ENCODE results near the gene MAMLD1.

Gene MAMLD1

GRCh38 chrX:150508451-150509367, 145.6 kb downstream of the MAMLD1 start:
- no peak overlapping the region for H2AFZ ChIP-seq (ENCODE audit: low read length, unreplicated experiment)
- H3K27me3 ChIP-seq (ENCODE audit: insufficient read depth, low read length) = no peaks in the 10 kb centered on the region
- H3K4me1 ChIP-seq (ENCODE audit: control insufficient read depth, insufficient read depth, low read length, unreplicated experiment) = peaks cover 8% of the 10 kb centered on the region
- H3K27ac ChIP-seq (ENCODE audit: low read depth, low read length) = no peak overlapping the region
- no peaks in the 10 kb centered on the region for H3K36me3 ChIP-seq (ENCODE audit: insufficient read depth, low read length)
- H3K4me3 ChIP-seq (ENCODE audit: low read depth, low read length) = no peak overlapping the region
- H3K79me2 ChIP-seq (ENCODE audit: control insufficient read depth, insufficient read depth, low read length, unreplicated experiment) = no peaks in the 10 kb centered on the region

- Histone ChIP-seq H3K4me3 (ENCODE audit: low read depth, low read length) (no peak overlapping the region), H3K27me3 (ENCODE audit: insufficient read depth, low read length) (no peaks in the 10 kb centered on the region), H3K36me3 (ENCODE audit: insufficient read depth, low read length) (no peaks in the 10 kb centered on the region), H2AFZ (ENCODE audit: low read length, unreplicated experiment) (no peak overlapping the region), H3K27ac (ENCODE audit: low read depth, low read length) (no peak overlapping the region), H3K79me2 (ENCODE audit: control insufficient read depth, insufficient read depth, low read length, unreplicated experiment) (no peaks in the 10 kb centered on the region), H3K4me1 (ENCODE audit: control insufficient read depth, insufficient read depth, low read length, unreplicated experiment) (peaks cover 4% of the 10 kb centered on the region)
These were observed 146.6 kb downstream of the MAMLD1 start for GRCh38 chrX:150509703-150510102.

GRCh38 chrX:150512461-150512901, 149.4 kb downstream of the MAMLD1 start:
- H3K36me3 ChIP-seq (ENCODE audit: insufficient read depth, low read length) = no peaks in the 10 kb centered on the region

GRCh38 chrX:150513544-150513943, 150.4 kb downstream of the MAMLD1 start:
- H3K4me1 ChIP-seq (ENCODE audit: control insufficient read depth, insufficient read depth, low read length, unreplicated experiment) = peaks cover 3% of the 10 kb centered on the region
- no peaks in the 10 kb centered on the region for H3K36me3 ChIP-seq (ENCODE audit: insufficient read depth, low read length)
- no peaks in the 10 kb centered on the region for H3K27me3 ChIP-seq (ENCODE audit: insufficient read depth, low read length)
- H3K79me2 ChIP-seq (ENCODE audit: control insufficient read depth, insufficient read depth, low read length, unreplicated experiment) = no peaks in the 10 kb centered on the region
- H2AFZ ChIP-seq (ENCODE audit: low read length, unreplicated experiment) = no peak overlapping the region
- no peak overlapping the region for H3K4me3 ChIP-seq (ENCODE audit: low read depth, low read length)
- H3K27ac ChIP-seq (ENCODE audit: low read depth, low read length) = no peak overlapping the region

More at GRCh38 chrX:150512461-150512901, 149.4 kb downstream of the MAMLD1 start:
- Histone ChIP-seq H2AFZ (ENCODE audit: low read length, unreplicated experiment) (no peak overlapping the region), H3K79me2 (ENCODE audit: control insufficient read depth, insufficient read depth, low read length, unreplicated experiment) (no peaks in the 10 kb centered on the region), H3K27ac (ENCODE audit: low read depth, low read length) (no peak overlapping the region), H3K4me3 (ENCODE audit: low read depth, low read length) (no peak overlapping the region), H3K4me1 (ENCODE audit: control insufficient read depth, insufficient read depth, low read length, unreplicated experiment) (peaks cover 3% of the 10 kb centered on the region), H3K27me3 (ENCODE audit: insufficient read depth, low read length) (no peaks in the 10 kb centered on the region)

- no peaks in the 10 kb centered on the region for H3K36me3 ChIP-seq (ENCODE audit: insufficient read depth, low read length)
- peaks cover 3% of the 10 kb centered on the region for H3K4me1 ChIP-seq (ENCODE audit: control insufficient read depth, insufficient read depth, low read length, unreplicated experiment)
- H3K27ac ChIP-seq (ENCODE audit: low read depth, low read length) = no peak overlapping the region
- H3K4me3 ChIP-seq (ENCODE audit: low read depth, low read length) = no peak overlapping the region
- no peaks in the 10 kb centered on the region for H3K79me2 ChIP-seq (ENCODE audit: control insufficient read depth, insufficient read depth, low read length, unreplicated experiment)
- no peaks in the 10 kb centered on the region for H3K27me3 ChIP-seq (ENCODE audit: insufficient read depth, low read length)
- no peak overlapping the region for H2AFZ ChIP-seq (ENCODE audit: low read length, unreplicated experiment)
These were observed 151.3 kb downstream of the MAMLD1 start for GRCh38 chrX:150514462-150514861.

- Histone ChIP-seq H3K4me1 (ENCODE audit: control insufficient read depth, insufficient read depth, low read length, unreplicated experiment) (peaks cover 3% of the 10 kb centered on the region), H3K27ac (ENCODE audit: low read depth, low read length) (no peak overlapping the region), H3K79me2 (ENCODE audit: control insufficient read depth, insufficient read depth, low read length, unreplicated experiment) (no peaks in the 10 kb centered on the region), H3K27me3 (ENCODE audit: insufficient read depth, low read length) (no peaks in the 10 kb centered on the region), H3K4me3 (ENCODE audit: low read depth, low read length) (no peak overlapping the region), H2AFZ (ENCODE audit: low read length, unreplicated experiment) (no peak overlapping the region), H3K36me3 (ENCODE audit: insufficient read depth, low read length) (no peaks in the 10 kb centered on the region)
These were observed 152.7 kb downstream of the MAMLD1 start for GRCh38 chrX:150515801-150516200.

GRCh38 chrX:150517303-150517910, 154.3 kb downstream of the MAMLD1 start:
- no peak overlapping the region for H2AFZ ChIP-seq (ENCODE audit: low read length, unreplicated experiment)
- no peaks in the 10 kb centered on the region for H3K36me3 ChIP-seq (ENCODE audit: insufficient read depth, low read length)
- H3K27me3 ChIP-seq (ENCODE audit: insufficient read depth, low read length) = no peaks in the 10 kb centered on the region
- H3K27ac ChIP-seq (ENCODE audit: low read depth, low read length) = no peak overlapping the region
- no peaks in the 10 kb centered on the region for H3K79me2 ChIP-seq (ENCODE audit: control insufficient read depth, insufficient read depth, low read length, unreplicated experiment)
- no peak overlapping the region for H3K4me3 ChIP-seq (ENCODE audit: low read depth, low read length)
- H3K4me1 ChIP-seq (ENCODE audit: control insufficient read depth, insufficient read depth, low read length, unreplicated experiment) = peaks cover 3% of the 10 kb centered on the region

GRCh38 chrX:150522494-150522893, 159.4 kb downstream of the MAMLD1 start:
- no peaks in the 10 kb centered on the region for H3K27me3 ChIP-seq (ENCODE audit: insufficient read depth, low read length)
- no peaks in the 10 kb centered on the region for H3K79me2 ChIP-seq (ENCODE audit: control insufficient read depth, insufficient read depth, low read length, unreplicated experiment)
- no peak overlapping the region for H3K27ac ChIP-seq (ENCODE audit: low read depth, low read length)
- no peak overlapping the region for H3K4me3 ChIP-seq (ENCODE audit: low read depth, low read length)
- no peaks in the 10 kb centered on the region for H3K36me3 ChIP-seq (ENCODE audit: insufficient read depth, low read length)
- no peaks in the 10 kb centered on the region for H3K4me1 ChIP-seq (ENCODE audit: control insufficient read depth, insufficient read depth, low read length, unreplicated experiment)
- H2AFZ ChIP-seq (ENCODE audit: low read length, unreplicated experiment) = no peak overlapping the region

- no peak overlapping the region for H3K4me3 ChIP-seq (ENCODE audit: low read depth, low read length)
- H3K79me2 ChIP-seq (ENCODE audit: control insufficient read depth, insufficient read depth, low read length, unreplicated experiment) = no peaks in the 10 kb centered on the region
- H3K36me3 ChIP-seq (ENCODE audit: insufficient read depth, low read length) = no peaks in the 10 kb centered on the region
- no peaks in the 10 kb centered on the region for H3K4me1 ChIP-seq (ENCODE audit: control insufficient read depth, insufficient read depth, low read length, unreplicated experiment)
- H3K27me3 ChIP-seq (ENCODE audit: insufficient read depth, low read length) = no peaks in the 10 kb centered on the region
- no peak overlapping the region for H3K27ac ChIP-seq (ENCODE audit: low read depth, low read length)
- H2AFZ ChIP-seq (ENCODE audit: low read length, unreplicated experiment) = no peak overlapping the region
These were observed 162.2 kb downstream of the MAMLD1 start for GRCh38 chrX:150525061-150525919.

GRCh38 chrX:150526692-150527091, 163.6 kb downstream of the MAMLD1 start:
- no peak overlapping the region for H3K4me3 ChIP-seq (ENCODE audit: low read depth, low read length)
- no peaks in the 10 kb centered on the region for H3K36me3 ChIP-seq (ENCODE audit: insufficient read depth, low read length)
- no peaks in the 10 kb centered on the region for H3K27me3 ChIP-seq (ENCODE audit: insufficient read depth, low read length)
- no peaks in the 10 kb centered on the region for H3K79me2 ChIP-seq (ENCODE audit: control insufficient read depth, insufficient read depth, low read length, unreplicated experiment)
- no peaks in the 10 kb centered on the region for H3K4me1 ChIP-seq (ENCODE audit: control insufficient read depth, insufficient read depth, low read length, unreplicated experiment)
- H2AFZ ChIP-seq (ENCODE audit: low read length, unreplicated experiment) = no peak overlapping the region
- H3K27ac ChIP-seq (ENCODE audit: low read depth, low read length) = no peak overlapping the region

All from ACC112 (cell line).